WTC11 (cell line): ENCODE results near the gene TBC1D24. TPM values are rescaled to one million over a fixed set of nuclear protein-coding genes. Genes with fewer than 3 reads are reported as not detected.
A peak's percentile ranks its signal among the peaks of the same experiment; 100 is the strongest.
"Not testable (repeated sequence)": the region's sequence is repeated elsewhere in the genome, so short reads cannot be mapped to it uniquely, and the experiment has no call there.

Experiments
- ATAC-seq: fragments of 200-7000 bp; cut with Tn5 transposase; 2 replicates; pipeline ENCODE4 v1.10.0; 2021; ENCODE audit warnings: mild to moderate bottlenecking, moderate library complexity
- CTCF ChIA-PET: fragments of 300-600 bp; sonication (Branson Sonifier 250); formaldehyde crosslinking; loops from one replicate; lab custom pipeline; 2021; ENCODE audit warnings: antibody characterized with exemption; lab: Charles Lee
- POLR2A ChIA-PET: fragments of 350-600 bp; sonication (Branson Sonifier 250); formaldehyde crosslinking; loops from one replicate; lab custom pipeline; 2021; ENCODE audit warnings: antibody characterized with exemption; lab: Charles Lee
- DNase-seq: peaks from one replicate; pipeline ENCODE4 v3.0.0; 2021; ENCODE audit warnings: low spot score
- H3K27ac Mint-ChIP-seq: 2 replicates; pipeline ENCODE4 v1.8.0; 2021; ENCODE audit warnings: mixed read lengths
- H3K27me3 Mint-ChIP-seq: 2 replicates; pipeline ENCODE4 v1.8.0; 2021; ENCODE audit warnings: low read depth, mild to moderate bottlenecking, moderate library complexity, mixed read lengths
- H3K36me3 Mint-ChIP-seq: 2 replicates; pipeline ENCODE4 v1.8.0; 2021; ENCODE audit warnings: mixed read lengths
- H3K4me1 Mint-ChIP-seq: 2 replicates; pipeline ENCODE4 v1.8.0; 2022; ENCODE audit warnings: mixed read lengths
- H3K4me3 Mint-ChIP-seq: 2 replicates; pipeline ENCODE4 v1.8.0; 2021; ENCODE audit warnings: mild to moderate bottlenecking, moderate library complexity, mixed read lengths
- H3K9me3 Mint-ChIP-seq: 2 replicates; pipeline ENCODE4 v1.8.0; 2021; ENCODE audit warnings: mixed read lengths
- ATF3 ChIP-seq: sonication (generic); formaldehyde crosslinking; conservative IDR thresholded peaks from 2 replicates; pipeline ENCODE4 v1.8.1; 2022; ENCODE audit warnings: mild to moderate bottlenecking, missing genetic modification reagents
- GABPB1 ChIP-seq: sonication (generic); formaldehyde crosslinking; IDR thresholded peaks from 2 replicates; pipeline ENCODE4 v1.8.1; 2023; ENCODE audit warnings: mild to moderate bottlenecking, missing genetic modification reagents
- GTF2I ChIP-seq: fragments of 250-450 bp; sonication (Bioruptor Pico); conservative IDR thresholded peaks from 2 replicates; pipeline ENCODE4 v1.4.0; 2021; ENCODE audit warnings: mild to moderate bottlenecking
- microRNA-seq: library from miRNA; unstranded; fragments of <30 nt; microRNA quantifications from one replicate; pipeline ENCODE4 v1.2.0, GENCODE V29; 2022; ENCODE audit warnings: borderline number of aligned reads
- total RNA-seq: library from RNA; stranded (reverse); gene quantifications from 3 replicates; pipeline ENCODE4 v1.2.3, GENCODE V29; 2021
- TF ChIP-seq, protein P1 (sequence below): fragments of 250-450 bp; sonication (Bioruptor Pico); IDR thresholded peaks from 2 replicates; pipeline ENCODE4 v1.9.0; 2021; ENCODE audit warnings: mild to moderate bottlenecking

TBC1D24 gene
- total RNA-seq, 1 experiment from 2014 or later = 21.0 TPM

DNA sequence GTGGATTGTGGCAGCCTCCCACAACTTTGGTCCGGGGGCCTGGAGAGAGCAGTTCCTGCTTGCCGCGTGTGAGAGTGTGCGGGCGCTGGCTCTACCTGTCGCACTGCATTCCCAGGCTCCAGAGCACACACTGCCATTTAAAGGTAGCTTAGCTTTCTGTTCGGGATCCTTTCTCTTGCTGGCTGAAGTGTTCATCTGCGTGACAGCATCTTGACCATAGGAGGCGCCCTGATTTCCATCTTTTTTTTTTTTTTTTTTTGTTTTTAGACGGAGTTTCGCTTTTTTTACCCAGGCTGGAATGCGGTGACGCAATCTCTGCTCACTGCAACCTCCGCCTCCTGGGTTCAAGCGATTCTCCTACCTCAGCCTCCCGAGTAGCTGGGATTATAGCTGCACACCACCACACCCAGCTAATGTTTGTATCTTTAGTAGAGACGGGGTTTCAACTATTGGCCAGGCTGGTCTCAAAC lies 76.5 kb downstream of the TBC1D24 start:
- DNase-seq = peak; percentile 61
- CTCF ChIA-PET = interaction anchor here (0.6 to 1.2 kb wide), 15 partner anchors 27 to 558 kb away, joined by 3 to 7 read pairs (median 3); partner anchors contain the start of genes CASKIN1 and ECI1

DNA sequence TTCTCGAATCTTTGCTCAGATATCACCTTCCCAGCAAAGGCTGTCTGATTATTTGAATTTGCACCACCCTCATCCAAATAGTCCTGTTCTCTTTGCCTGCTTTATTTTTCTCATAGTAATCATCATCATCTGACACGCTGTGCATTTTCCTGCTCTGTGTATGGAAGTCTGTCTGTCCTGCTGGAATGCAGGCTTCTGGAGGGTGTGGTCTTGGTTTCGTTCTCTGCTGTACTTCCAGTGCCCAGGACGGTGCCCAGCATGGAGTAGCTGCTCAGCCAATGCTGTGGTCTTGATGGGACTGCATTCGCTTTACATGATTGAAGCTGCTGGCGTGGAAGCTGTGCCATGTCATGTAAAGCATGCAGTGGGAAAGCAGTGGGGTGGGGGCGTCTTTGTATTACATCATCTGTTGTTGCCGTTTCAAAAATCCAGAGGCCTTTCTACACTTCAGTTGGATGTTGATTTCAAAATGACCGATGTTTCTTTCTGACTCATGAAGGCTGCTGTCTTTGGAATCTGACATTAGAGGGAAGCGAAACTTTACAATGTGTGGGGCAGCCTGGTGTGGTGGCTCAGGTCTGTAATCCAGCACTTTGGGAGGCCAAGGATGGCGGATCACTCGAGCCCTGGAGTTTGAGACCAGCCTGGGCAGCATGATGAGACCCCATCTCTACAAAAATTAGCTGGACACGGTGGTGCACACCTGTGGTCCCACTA lies 79.9 kb downstream of the TBC1D24 start:
- H3K4me3 Mint-ChIP-seq, ATAC-seq, H3K9me3 Mint-ChIP-seq, POLR2A ChIA-PET, DNase-seq, H3K4me1 Mint-ChIP-seq, H3K27ac Mint-ChIP-seq, CTCF ChIA-PET, H3K27me3 Mint-ChIP-seq, H3K36me3 Mint-ChIP-seq: not testable (repeated sequence)

More for the DNA sequence above, 76.5 kb downstream of the TBC1D24 start:
- ATAC-seq = peak; percentile 82
- H3K4me1 Mint-ChIP-seq, H3K4me3 Mint-ChIP-seq, H3K36me3 Mint-ChIP-seq, H3K9me3 Mint-ChIP-seq, H3K27me3 Mint-ChIP-seq: not testable (repeated sequence)
- TF ChIP-seq GTF2I (CRISPR knock-in tag) = 0 out of 2 replicates have a peak, but pooled peaks have one; percentile 38
- TF ChIP-seq, protein P1, sequence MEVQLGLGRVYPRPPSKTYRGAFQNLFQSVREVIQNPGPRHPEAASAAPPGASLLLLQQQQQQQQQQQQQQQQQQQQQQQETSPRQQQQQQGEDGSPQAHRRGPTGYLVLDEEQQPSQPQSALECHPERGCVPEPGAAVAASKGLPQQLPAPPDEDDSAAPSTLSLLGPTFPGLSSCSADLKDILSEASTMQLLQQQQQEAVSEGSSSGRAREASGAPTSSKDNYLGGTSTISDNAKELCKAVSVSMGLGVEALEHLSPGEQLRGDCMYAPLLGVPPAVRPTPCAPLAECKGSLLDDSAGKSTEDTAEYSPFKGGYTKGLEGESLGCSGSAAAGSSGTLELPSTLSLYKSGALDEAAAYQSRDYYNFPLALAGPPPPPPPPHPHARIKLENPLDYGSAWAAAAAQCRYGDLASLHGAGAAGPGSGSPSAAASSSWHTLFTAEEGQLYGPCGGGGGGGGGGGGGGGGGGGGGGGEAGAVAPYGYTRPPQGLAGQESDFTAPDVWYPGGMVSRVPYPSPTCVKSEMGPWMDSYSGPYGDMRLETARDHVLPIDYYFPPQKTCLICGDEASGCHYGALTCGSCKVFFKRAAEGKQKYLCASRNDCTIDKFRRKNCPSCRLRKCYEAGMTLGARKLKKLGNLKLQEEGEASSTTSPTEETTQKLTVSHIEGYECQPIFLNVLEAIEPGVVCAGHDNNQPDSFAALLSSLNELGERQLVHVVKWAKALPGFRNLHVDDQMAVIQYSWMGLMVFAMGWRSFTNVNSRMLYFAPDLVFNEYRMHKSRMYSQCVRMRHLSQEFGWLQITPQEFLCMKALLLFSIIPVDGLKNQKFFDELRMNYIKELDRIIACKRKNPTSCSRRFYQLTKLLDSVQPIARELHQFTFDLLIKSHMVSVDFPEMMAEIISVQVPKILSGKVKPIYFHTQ (CRISPR knock-in tag) = peak; percentile 44; the same call in 1 of the 2 replicates
- peak; percentile 76 for TF ChIP-seq GABPB1 (CRISPR knock-in tag)
- TF ChIP-seq ATF3 (CRISPR knock-in tag) = peak; percentile 85; the same call in 1 of the 2 replicates
- POLR2A ChIA-PET = interaction anchor here (0.6 to 1.3 kb wide), 3 partner anchors 106 to 324 kb away, joined by 3 to 5 read pairs (median 3); no protein-coding TSS in a partner anchor
- peak overlapping the region; percentile 84 for H3K27ac Mint-ChIP-seq

Small RNA genes within 50 kb of the gene (microRNA-seq; reads per million reads assigned to microRNA genes)
- not detected for gene MIR3178
- gene MIR6767 = not detected
- gene MIR6768 = 3.5 reads per million, percentile 4 among the genes with 10 or more reads in this experiment

Other genes starting within 250 kb of the TBC1D24 start
- gene DNASE1L2, start 238.7 kb upstream of the TBC1D24 start, total RNA-seq = 0.66 to 1.1 TPM (median 1.0 TPM) in 3 replicates
- gene ECI1, start 223.5 kb upstream of the TBC1D24 start, total RNA-seq = 100 to 110 TPM (median 106 TPM) in 3 replicates
- gene RNPS1, start 207.0 kb upstream of the TBC1D24 start, total RNA-seq = 331 to 333 TPM (median 333 TPM) in 3 replicates
- 12.1 to 16.8 TPM (median 15.9 TPM) in 3 replicates for gene ABCA3, start 134.4 kb upstream of the TBC1D24 start, total RNA-seq
- 53.5 to 65.7 TPM (median 54.7 TPM) in 3 replicates for gene CCNF, start 45.7 kb upstream of the TBC1D24 start, total RNA-seq
- gene TEDC2, start 15.0 kb upstream of the TBC1D24 start, total RNA-seq = 51.7 to 61.6 TPM (median 51.9 TPM) in 3 replicates
- 0.82 to 0.92 TPM (median 0.89 TPM) in 3 replicates for gene NTN3, start 3.8 kb upstream of the TBC1D24 start, total RNA-seq
- 193 to 212 TPM (median 193 TPM) in 3 replicates for gene ATP6V0C, start 38.8 kb downstream of the TBC1D24 start, total RNA-seq
- 60.1 to 70.9 TPM (median 60.3 TPM) in 3 replicates for gene AMDHD2, start 45.2 kb downstream of the TBC1D24 start, total RNA-seq
- 0.14 to 0.32 TPM (median 0.15 TPM) in 3 replicates for gene CEMP1, start 56.3 kb downstream of the TBC1D24 start, total RNA-seq
- 25.4 to 31.4 TPM (median 29.6 TPM) in 3 replicates for gene PDPK1, start 62.9 kb downstream of the TBC1D24 start, total RNA-seq
- gene KCTD5, start 207.4 kb downstream of the TBC1D24 start, total RNA-seq = 24.8 to 27.8 TPM (median 27.2 TPM) in 3 replicates
- gene PRSS27, start 245.1 kb downstream of the TBC1D24 start, total RNA-seq = 5.1 to 5.4 TPM (median 5.1 TPM) in 3 replicates